Activated T-cell treated with anti-CD3 and anti-CD28 coated beads for 24 hours (primary cell): ENCODE data around the gene DAB2IP.
"Not testable (repeated sequence)": the region's sequence is repeated elsewhere in the genome, so short reads cannot be mapped to it uniquely, and the experiment has no call there.

Experiments used
- DNase-seq: peaks from one replicate; pipeline ENCODE4 v3.0.0-alpha.2; 2020; ENCODE audit warnings: low read depth

Gene DAB2IP

DNA sequence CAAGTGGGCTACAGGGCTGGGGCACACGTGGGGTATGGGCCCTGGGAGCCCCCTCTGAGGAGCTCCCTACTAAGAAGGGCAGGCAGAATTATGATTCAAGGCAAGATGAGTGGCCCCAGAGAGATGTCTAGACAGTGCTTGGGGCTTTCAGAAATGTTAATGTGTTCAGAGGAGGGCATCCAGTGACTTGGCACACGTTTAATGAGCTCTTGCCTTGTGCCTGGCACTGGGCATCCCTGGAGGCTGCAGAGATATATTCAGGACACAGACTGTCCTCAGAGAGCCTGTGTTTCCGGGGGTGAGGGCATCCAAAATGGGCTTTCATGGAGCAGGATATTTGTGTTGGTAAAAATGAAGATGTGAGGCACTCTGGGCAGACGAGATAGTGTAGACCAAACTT lies 25.4 kb upstream of the DAB2IP start:
- no peak for DNase-seq

DNA sequence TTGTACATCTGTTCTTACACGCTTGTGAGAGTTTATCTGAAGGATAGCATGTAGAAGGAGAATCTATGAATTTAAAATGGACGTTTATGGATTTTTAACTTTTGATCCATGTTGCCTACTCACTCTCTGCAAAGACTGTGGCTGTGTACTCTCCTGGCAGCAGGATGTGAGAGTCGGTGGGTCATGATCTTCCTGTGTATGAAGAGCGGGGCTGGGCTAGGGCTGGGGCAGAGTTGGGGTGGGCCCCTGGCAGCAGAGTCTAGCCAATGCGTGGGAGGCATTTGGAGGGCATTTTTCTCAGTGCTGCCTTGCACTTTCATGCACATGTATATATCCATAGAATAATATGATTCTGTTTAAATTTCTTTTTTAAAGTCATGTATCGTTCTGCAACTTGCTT lies 24.0 kb upstream of the DAB2IP start:
- DNase-seq = no peak

DNA sequence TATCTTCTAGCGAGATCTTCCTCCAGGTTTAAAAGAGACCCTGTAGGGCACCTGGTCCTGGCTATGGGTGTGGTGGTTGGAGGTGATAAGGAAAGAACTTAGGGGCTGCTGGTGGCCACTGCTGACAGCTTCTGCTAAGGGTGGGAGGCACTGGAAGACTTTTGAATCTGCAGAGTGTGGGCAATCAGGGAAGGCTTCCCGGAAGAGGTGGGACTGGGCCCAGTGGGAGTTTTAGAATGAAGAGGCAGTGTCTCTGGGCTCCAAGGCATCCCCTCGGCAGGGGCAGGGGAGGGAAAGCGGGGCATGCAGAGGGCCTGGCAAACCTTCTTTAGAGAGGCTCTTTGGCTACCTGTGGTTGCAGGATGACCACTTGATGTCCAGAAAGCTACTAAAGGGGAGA lies 23.0 kb upstream of the DAB2IP start:
- DNase-seq = no peak

DNA sequence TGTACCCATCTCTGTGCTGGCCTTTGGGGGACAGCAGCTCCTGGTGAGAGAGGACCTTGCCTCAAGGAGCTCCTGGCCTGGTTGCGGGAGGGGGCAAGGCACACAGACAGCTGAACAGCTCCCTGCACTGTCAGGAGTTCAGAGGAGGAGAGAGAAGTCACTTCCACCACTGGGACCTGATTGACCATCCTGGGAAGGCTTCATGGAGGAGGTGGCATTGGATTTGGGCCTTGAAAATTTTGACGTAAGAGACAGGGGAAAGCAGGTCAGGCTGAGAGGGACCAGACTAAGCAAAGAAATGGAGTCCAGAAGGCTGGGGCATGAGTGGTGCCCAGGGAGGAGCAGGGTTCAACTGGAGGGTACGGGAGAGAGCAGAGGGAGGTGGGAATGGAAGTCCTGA lies 20.3 kb upstream of the DAB2IP start:
- no peak for DNase-seq

DNA sequence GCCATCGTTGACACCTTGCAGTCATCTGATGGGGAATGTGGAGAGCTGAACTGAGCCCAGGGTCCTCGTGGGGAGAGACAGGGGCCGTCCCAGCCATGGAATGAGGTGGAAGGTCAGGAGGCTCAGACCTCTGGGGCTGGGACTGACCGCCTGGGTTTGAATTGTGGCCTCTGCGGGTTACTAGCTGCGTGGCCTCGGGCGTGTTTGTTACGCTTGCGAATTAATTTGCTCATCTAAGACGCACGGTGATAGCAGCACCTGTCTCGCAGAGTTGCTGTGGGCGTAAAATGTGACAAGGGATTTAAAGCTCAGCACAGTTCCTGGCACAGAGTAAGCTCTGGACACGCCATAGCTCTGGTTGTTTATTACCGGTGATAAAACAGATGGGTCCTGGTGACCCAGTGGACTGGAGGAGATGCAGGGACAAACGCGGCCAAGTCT lies 19.4 kb upstream of the DAB2IP start:
- DNase-seq = no peak

DNA sequence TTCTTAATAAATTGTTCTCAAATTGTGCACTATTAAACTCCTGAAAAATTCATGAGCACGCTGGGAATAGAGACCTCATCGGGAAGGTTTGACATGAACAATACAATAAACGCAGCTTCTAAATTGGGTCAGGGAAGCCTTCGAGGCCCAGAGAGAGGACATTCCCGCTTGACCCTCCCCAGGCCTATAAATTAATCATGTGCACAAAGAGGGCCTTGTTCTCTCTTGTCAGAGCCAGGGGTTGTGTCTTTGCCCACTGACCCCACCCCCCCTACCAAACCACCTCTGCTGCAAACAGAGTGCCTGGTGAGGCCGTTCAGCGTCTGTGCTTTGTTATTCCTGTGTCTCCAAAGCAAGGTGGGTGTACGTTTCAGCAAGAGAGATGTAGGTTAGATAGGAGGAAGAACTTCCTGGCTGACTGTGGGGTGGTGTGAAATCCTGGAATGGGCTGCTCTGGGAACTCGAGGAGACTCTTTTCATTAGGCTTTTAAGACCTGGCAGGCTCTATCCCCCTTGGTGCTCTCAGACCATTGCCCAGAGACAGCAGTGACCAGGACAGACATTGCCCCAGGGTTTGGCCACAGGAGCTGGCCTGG lies 18.2 kb upstream of the DAB2IP start:
- DNase-seq = no peak

DNA sequence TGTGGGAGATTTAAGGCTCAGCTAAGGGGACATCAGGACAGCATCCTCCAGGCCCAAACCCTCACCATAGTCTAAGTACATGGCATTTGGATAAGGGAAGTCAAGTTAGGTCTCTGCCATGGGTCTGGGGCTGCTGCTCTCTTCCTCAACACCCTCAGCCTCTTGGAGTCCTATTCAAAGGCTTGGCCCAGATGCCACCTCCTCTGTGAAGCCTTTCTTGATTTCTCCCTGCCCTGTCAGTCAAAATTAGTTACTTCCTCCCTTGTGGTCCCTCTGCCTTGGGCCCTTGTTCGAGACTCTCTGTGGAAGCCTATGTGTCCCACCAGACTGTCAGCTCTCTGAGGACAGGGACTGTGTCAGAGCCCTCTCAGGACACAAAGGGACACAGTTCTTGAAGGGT lies 17.7 kb upstream of the DAB2IP start:
- no peak for DNase-seq

DNA sequence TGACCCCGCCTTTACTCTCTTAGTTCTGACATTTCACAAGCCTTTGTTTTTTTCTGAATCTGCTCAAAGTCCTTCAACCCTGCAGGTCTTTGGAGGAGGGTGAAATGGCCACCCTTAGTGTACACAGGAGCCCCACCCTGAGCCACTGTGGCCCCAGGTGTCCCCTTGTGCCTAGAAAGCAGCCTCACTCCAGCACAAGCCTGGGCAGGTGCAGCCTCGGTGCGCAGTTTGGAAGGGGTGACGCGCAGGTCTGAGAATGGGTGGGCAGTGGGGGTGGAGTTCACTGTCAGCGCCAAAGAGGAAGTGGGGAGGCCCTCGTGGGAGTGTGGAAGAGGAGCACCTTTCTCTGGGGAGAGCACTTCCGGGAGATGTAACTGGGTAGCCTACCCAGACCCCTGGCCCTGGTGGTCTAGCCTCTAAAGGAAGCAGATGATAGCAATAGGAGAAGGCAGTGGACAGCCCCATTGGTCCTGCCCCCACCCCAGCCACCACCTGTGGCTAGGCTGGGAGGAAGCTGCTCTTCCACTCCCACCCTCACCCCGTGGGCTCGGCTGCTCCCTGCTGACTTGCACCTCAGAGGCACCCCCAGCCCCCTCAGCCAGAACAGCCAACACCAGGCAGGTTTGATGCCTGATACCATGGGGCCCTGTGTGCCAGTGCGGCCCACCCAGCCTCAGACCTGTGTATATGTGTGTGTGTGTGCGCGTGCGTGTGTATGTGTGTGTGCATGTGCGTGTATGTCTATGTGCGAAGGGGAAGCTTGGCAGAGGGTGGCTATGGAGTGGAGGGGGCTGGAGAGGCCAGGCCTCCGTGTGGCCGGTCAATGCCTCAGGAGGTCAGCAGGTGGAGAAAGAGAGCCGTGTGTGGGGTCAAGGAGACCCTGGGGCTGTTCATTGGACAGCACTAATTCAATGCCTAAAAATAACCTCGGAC lies 16.8 kb upstream of the DAB2IP start:
- no peak for DNase-seq

DNA sequence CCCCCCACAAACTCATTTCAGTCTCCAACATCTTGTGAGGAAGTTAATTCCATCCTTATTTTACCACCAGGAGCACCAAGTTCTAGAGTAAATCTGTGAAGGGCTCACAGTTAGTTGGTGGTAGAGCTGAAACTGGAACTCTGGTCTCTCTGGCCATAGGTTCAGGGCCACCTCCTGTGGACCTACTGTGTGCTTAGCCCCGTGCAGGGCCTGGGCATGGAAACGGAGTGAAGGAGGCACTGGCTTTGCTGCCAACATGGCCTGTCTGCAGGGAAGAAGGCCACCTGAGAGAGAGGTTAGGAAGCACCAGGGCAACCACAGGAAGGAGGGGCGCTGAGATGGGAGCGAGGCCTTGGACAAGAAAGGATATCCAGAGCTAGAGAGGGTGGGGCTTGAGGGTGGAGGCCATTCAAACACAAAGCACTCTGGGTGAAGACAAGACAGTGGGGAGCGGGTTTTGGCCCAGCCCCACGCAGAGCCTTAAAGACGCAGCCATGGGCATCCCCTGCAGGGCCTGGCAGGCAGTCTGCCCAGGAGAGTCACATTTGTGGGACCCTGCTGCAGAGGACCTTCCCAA lies 16.0 kb upstream of the DAB2IP start:
- DNase-seq = no peak

DNA sequence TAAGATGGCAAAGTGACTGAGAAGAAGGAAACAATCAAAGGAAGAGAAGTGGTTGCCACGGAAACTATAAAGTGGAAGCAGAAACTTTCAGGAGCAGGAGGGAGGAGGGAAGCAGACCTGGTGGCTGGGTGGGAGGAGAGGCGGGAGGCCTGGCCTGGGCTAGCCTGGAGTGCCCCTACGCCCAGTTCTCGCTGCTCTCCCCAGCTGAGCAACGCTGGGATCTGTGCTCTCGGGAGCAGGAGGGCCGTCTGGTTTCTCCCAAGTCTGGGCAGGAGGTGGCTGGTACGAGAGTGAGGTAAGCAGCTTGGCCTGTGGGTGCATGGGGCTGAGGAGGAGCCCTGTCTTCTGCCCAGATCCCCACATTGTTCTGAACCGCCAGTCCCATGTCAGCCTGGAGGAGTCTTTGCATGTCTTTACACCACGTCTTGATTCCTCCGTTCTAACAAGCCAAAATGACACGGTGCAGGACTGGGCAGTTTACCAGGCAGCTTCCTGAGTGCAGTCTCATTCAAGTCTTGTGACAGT lies 15.0 kb upstream of the DAB2IP start:
- no peak for DNase-seq

DNA sequence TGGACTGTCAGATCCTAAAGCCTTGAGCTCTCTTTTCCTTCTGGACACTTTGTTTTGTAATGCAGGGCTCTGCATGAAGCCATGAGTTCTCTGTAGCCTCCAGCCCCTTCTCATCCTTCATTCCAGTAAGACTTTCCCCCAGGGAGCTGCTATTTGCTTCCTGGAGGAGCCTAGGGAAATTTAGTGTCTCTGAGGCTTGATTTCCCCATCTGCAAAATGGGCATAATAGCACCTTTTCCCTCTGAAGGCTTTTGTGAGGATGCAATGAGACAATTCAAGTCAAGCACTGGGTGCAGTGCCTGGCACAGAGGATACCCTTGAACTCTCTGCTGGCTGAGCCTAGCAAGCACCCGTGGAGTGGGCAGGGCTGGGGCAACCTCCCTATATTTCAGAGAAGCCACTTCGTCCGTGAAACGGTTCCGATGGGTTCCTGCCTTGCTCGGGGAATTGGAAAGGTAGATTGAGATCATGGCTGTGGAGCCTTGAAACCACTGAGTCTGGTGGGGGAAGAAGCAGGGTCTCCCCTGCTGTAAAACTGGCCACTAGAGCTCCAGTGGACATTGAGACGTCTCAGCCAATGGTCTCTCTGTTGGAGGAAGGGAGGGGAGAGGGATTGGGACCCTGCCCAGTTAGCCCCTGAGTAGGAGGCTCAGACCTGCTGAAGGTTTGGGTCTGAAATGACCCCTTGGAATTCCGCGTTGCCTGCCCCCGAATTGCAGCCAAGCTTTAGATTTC lies 14.3 kb upstream of the DAB2IP start:
- DNase-seq = no peak

DNA sequence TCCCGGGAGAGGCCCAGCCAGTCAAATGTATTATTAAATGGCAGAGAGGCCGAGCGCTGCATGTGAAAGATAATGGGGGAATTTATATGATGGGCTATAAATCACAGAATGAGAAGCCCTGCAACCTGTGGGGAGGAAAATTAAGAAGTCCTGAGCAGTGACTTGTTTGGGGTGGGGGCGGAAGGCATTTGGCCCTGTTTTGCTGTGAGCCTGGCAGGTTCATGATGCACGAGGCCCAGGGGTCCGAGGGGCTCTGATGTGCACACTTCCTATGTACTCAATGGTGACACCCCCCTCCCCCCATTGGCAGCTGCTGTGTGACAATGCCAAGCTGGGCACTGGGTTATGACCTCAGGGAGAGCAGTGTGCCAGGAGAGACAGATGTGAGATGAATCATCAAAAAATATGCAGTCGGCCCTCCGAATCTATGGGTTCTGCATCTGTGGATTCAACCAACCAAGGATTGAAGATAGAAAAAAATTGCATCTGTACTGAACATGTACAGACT lies 13.7 kb upstream of the DAB2IP start:
- no peak for DNase-seq

DNA sequence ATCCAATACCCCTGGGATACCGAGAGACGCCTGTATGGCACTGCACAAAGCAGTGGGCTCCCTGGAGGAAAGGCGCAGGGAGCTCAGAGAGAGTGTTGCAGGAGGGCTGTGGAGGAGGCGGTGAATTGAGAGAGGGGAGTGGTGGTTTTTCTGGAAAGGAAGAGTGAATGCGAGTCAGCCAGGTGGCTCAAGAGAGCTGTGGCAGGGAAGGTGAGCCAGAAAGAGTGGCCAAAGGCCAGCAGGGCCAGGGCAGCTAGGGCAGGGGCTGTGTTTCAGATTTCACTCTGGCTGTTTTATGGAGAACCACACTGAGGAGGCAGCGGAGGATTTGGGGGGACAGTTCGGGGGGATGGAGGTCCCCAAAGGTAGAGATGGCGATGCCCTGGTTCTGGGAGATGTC lies 13.0 kb upstream of the DAB2IP start:
- DNase-seq = no peak

DNA sequence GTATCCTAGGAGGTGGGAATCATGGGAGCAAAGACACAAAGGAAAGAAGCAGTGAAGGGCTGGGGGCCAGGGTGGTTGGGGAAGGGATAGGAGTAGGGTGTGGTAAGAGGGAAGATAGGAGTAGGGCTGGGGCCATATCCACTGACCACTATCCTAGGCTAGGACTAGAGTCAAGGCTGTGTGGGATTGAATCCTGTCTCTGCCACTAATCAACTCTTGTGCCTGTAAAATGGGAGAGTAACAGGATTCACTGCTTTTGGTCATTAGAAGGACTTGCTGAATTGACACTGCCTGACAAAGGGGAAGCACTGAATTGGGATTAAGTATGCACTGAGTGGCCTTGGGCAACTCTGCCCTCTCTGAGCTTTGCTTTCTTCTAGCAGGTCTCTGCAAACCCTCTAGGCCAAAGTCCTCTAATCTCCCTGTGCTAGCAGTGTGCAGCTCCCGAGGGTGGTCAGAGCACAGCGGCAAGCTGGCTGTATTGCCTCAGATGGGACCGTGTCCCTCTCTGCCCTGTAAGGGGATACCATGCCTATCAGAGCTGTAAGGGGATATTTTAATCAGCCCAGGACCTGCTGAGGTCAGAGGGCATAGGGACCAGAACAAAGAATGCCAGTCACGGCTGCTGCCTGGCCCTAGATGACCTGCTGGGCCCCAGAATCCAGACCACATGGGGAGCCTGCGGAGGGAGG lies 12.4 kb upstream of the DAB2IP start:
- DNase-seq = no peak

DNA sequence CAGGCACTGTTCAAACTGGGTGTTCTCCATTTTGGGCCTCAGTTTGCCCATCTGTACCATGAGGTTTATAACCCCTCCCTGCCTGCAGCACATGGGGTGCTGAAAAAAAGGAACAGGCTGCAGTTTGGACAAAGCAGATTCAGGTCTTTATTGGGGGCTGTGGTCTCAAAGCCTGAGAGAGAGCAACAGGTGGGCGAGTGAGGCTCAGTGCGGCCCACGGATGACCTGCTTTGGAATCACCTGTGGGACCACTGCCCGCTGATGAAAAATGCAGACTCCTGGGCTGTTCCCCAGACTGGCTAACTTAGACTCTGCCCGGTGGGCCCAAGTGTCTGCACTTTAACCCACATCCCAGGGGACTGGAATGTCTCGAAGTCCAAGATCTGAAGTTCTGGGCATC lies 11.8 kb upstream of the DAB2IP start:
- DNase-seq = no peak

DNA sequence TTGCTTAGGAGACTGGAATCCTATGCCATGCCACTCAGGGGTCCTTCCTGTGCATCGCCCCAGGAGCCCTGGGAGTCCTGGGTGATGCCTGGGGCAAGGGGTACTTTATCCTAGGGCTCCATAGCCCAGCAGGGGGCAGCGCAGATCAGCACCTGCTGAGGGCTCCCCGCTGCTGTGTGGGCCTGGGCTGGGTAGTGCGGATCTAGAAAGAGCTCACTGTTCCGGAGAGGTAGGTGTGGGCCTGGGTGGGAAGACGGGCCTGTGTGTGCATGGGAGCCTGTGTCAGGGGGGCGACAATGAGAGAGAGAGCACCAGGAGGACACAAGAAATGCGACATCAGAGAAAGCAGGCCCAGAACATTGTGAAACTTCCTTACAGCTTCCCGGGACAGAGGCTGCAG lies 11.4 kb upstream of the DAB2IP start:
- DNase-seq = no peak

DNA sequence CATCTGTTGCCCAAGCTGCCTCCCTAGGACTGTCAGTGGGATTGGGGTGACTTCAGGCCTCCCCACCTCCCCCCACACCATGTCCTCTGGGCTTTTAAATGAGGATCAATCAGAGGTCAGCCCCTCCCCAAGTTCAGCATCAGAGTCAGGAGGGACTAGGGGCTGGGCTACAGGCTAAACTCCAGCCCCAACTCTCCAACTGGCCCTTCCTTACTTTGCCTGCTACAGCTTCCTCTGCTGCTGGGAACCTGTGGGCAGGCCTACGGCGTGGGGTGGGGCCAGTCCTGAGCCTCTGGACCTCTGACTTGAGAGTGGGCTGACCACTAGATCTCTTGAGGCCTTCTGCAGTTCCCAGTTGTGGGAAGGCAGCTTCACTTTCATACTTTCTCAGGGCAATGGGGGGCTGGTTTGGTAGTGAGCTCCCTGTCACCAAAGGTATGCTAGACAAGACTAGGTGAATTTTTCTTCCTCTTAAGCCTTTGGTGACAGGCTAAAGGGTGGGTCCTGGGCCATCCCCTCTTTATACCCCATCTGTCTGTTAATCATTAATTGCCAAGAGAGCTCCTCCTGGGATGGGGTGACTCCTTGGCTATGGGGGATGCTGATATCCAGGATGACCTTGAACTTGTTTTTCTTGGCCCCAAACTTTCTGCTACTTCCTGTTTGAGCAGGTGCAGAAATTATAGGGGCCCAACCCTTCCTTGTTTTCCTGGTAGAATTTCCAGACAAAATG lies 10.8 kb upstream of the DAB2IP start:
- DNase-seq = no peak

DNA sequence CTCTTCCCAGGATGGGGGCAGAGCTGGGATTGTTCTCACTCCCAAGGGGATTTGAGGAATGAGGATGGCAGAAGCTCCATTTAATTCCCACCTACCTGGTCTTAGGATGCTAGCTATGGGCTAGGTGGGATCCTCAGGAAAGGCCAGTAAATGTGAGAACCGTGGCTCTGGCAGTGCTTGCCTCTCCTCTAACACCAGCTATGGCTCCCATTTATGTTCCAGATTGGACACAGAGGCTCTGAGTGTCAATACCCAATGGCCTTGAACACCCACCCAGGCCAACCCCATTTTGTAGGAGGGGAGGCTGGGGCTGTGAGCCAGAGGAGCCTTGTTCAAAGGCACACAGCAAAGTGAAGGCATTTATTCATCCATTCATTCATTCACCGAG lies 10.2 kb upstream of the DAB2IP start:
- DNase-seq = no peak

DNA sequence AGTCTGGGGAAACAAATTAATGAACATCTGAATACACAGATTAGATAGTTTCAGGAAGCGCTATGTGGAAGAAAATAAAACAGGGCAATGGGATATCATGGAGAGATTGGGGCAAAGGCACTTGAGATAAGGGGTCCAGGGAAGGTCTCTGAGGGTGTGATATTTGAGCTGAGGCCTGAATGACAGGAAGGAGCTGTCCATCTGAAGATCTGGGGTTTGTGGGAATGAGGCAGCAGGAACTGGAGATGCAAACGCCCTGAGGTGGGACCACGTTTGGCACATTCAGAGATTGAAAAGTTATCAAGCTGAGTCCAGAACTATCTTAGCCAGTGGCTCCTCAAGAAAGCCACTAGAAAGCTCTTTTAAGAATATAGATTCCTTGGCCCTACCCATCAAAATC lies 8.7 kb upstream of the DAB2IP start:
- DNase-seq = no peak

DNA sequence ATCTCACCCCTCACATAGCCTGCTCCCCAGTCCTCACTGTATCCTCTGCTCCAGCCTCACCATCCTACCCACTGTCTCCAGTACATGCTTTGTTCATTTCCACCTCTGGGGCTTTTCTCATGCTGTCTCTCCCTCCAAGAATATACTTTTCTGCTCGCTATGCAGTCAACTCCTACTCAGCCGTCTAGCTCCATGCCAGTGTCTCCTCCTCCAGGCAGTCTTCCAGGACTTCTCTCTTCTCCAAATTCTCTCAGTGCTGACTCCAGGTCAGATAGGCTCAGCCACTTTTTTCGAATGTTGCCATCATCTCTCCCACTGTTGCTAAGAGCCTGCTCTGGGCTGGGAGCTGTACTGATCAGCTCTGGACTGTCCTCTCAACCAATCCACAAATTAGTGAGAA lies 8.0 kb upstream of the DAB2IP start:
- no peak for DNase-seq

DNA sequence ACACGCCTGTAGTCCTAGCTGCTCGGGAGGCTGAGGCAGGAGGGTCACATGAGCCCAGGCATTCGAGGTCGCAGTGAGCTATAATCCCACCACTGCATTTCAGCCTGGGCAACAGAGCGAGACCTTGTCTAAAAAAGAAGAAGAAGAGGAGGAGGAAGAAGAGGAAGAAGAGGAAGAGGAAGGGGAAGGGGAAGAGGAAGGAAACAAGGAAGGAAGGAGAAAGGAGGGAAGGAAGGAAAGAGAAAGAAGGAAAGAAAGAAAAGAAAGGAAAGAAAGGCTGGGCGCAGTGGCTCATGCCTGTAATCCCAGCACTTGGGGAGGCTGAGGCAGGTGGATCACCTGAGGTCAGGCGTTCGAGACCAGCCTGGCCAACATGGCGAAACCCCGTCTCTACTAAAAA lies 7.4 kb upstream of the DAB2IP start:
- not testable (repeated sequence) for DNase-seq
